HAP-1 (cell line): ENCODE results near the gene MITF.
A peak's percentile ranks its signal among the peaks of the same experiment; 100 is the strongest.
"Not testable (repeated sequence)": the region's sequence is repeated elsewhere in the genome, so short reads cannot be mapped to it uniquely, and the experiment has no call there.

ENCODE experiments used
- DNase-seq, 2 experiments: peaks; one replicate each; pipeline ENCODE4 v3.0.0-alpha.2; 2016 to 2020; ENCODE audit warnings: low spot score in 2 of 2
- H3K27me3 ChIP-seq: fragments of 250-450 bp; sonication (Bioruptor Pico); 2 replicates; pipeline ENCODE4 v1.5.1; 2020; ENCODE audit warnings: low read depth, mild to moderate bottlenecking, moderate library complexity
- H3K36me3 ChIP-seq: fragments of 250-450 bp; sonication (Bioruptor Pico); replicated peaks from 2 replicates; pipeline ENCODE4 v1.5.1; 2020; ENCODE audit warnings: mild to moderate bottlenecking
- H3K4me1 ChIP-seq: fragments of 250-450 bp; sonication (Bioruptor Pico); 2 replicates; pipeline ENCODE4 v1.5.1; 2020; ENCODE audit warnings: mild to moderate bottlenecking
- H3K4me3 ChIP-seq: fragments of 250-450 bp; sonication (Bioruptor Pico); 2 replicates; pipeline ENCODE4 v1.5.1; 2020; ENCODE audit warnings: mild to moderate bottlenecking, moderate library complexity
- H3K9me3 ChIP-seq: fragments of 250-450 bp; sonication (Bioruptor Pico); 2 replicates; pipeline ENCODE4 v1.5.1; 2020; ENCODE audit warnings: mild to moderate bottlenecking, moderate library complexity
- in situ Hi-C: fragments of 300-500 bp; cut with MboI; formaldehyde crosslinking; loops from 3 replicates; pipeline ENCODE4 v1.14.3; 2020; ENCODE audit warnings: low sequenced_read_pairs, inconsistent platforms, mixed read lengths

Gene MITF

DNA sequence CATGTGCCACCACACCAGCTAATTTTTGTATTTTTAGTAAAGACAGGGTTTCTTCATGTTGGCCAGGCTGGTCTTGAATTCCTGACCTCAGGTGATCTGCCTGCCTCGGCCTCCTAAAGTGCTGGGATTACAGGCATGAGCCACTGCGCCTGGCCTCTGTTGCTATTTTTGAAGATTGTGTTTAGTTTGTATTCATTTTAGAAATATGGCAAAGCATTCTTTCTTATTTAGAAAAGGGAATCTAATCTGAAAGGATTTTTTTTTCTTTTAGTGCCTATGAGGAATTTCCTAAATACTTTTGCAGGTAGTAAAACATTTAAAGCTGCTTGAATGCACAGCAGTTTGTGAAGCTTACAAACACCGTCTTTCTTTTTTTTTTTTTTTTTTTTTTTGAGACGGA lies 56.9 kb downstream of the MITF start:
- H3K4me1 ChIP-seq, H3K4me3 ChIP-seq, H3K27me3 ChIP-seq, DNase-seq, H3K9me3 ChIP-seq, in situ Hi-C loops, H3K36me3 ChIP-seq: not testable (repeated sequence)

DNA sequence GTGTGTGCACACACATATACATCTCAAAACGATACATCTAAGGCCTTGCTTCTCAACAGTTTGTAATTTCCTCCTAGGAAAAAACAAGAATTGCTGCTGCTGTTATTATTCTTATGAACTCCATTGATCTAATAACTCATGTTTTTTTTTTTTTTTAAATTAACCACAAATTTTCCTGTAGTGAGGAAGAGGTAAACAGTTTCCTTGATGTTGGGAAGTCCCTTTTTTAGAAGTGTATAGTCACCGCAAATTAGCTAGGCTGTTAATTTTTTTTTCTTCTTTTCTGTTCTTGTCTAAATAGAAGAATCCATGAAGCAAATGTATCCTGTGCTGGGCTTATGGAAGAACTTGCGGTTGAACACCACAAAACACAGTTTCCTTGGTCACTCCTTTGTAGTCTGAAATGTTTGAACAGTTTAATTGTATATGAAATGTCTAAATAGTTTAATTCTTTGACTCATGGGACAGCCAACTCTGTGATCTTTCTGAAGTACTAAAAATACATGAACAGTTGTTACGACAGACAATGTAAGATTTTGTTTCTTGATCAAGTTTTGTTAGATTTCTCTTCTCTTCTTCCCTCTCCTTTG lies 64.5 kb downstream of the MITF start:
- Histone ChIP-seq H3K36me3 (no peaks in the 10 kb centered on the region), H3K27me3 (no peaks in the 10 kb centered on the region), H3K4me3 (no peak overlapping the region), H3K9me3 (no peaks in the 10 kb centered on the region), H3K4me1 (0 out of 2 replicates have a peak, but pooled peaks cover 3% of the 10 kb centered on the region)
- no peak for DNase-seq
- in situ Hi-C loops = no loop called here

GRCh38 chr3:69805491-69805890 lies 66.2 kb downstream of the MITF start:
- in situ Hi-C loops = no loop called here
- no peaks in the 10 kb centered on the region for H3K9me3 ChIP-seq
- peaks cover 16% of the 10 kb centered on the region for H3K4me1 ChIP-seq
- H3K36me3 ChIP-seq = no peaks in the 10 kb centered on the region
- DNase-seq = no peak
- no peaks in the 10 kb centered on the region for H3K27me3 ChIP-seq
- H3K4me3 ChIP-seq = no peak overlapping the region

DNA sequence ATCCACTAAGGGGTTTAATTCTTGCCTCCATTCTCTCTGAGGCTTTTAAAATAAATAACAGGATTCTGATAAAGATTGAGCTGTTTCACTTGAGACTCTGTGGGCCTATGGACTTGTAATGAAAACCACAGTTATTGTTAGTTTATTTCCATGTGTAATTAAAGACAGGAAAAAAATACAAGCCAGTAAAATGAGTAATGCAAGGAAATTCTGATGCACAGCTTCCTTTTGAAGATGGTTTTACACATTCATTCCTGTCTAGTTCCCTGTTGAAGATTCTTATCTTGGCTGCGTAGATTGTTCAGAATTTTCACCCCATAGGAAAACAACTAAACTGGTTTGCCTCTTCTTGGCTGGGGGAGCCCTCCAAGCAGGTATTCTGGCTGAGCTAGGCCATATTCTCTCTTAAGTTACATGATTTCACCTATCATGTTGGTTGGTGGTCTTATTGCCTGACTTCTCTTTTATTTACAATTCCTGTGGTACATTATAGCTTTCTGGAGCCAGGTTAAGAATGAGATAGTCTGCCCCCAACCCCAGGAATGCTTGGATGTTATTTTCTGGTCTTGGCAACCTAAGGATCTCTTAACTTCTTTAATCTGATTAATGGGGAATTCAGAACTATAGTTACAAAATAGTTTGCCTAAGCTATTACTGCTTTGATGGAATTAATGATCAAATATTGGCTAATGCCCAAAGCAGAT lies 67.6 kb downstream of the MITF start:
- Histone ChIP-seq H3K9me3 (no peaks in the 10 kb centered on the region), H3K4me1 (peaks cover 16% of the 10 kb centered on the region), H3K4me3 (no peak overlapping the region), H3K36me3 (no peaks in the 10 kb centered on the region), H3K27me3 (no peaks in the 10 kb centered on the region)
- DNase-seq = no peak
- in situ Hi-C loops = no loop called here

DNA sequence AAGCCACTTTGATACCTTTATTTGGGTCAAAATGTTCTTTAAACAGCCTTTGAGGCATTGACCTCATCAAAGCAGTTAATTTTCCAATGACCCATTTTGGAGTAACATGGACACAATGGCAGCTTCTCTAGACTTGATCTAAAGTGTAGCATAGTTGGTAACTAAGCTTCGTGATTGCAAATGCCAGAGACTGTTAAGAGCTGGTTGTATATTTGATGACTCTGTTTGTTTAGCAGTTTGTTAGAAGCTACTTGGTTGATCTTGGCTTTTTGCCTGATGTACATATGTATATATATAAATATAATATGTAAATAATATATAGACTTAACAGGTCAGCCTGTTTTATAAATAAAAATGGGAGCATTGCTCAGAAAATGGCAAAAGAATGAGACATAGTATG lies 68.4 kb downstream of the MITF start:
- no peak for DNase-seq
- in situ Hi-C loops = no loop called here

DNA sequence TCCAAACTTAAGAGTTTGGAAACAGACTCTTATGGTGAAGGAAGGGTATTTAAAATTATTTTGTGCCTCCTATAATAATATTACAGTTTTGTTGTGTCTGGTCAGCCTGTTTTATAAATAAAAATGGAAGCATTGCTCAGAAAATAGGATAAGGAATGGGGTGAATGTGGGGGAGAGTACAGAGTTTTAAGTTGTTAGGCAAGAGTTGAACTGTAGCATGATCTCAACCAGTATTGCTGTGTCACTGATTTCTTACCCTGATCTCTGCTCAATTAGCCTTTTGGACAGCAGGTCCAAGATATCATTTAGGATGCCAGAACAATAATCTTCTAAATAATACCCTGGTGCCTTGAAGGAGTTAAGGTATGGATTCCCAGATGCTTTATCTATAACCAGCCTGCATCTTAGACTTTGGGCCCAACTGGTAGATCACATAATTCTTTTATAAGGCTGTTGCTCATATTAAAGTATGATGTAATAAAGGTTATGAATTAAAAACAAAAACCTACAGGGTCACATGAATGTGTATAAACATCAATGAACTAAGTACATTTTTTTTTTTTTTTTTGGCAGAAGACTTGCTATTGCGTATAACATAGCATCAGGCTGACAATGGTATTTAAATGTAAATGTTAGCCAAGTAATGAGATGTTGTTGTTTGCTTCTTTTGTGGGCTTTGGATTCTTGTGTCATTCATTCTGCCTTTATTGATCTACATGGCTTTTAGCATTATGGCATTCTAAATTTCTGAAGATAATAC lies 70.0 kb downstream of the MITF start:
- no peaks in the 10 kb centered on the region for H3K27me3 ChIP-seq

More for the DNA sequence above, 68.4 kb downstream of the MITF start:
- Histone ChIP-seq H3K36me3 (no peaks in the 10 kb centered on the region), H3K27me3 (no peaks in the 10 kb centered on the region), H3K4me1 (peaks cover 16% of the 10 kb centered on the region), H3K9me3 (no peaks in the 10 kb centered on the region), H3K4me3 (no peak overlapping the region)

GRCh38 chr3:69811452-69812401 lies 72.5 kb downstream of the MITF start:
- Histone ChIP-seq H3K27me3 (no peaks in the 10 kb centered on the region), H3K36me3 (no peaks in the 10 kb centered on the region), H3K4me3 (no peak overlapping the region), H3K4me1 (peaks cover 13% of the 10 kb centered on the region), H3K9me3 (no peaks in the 10 kb centered on the region)
- in situ Hi-C loops = no loop called here
- DNase-seq = no peak

More for the DNA sequence above, 70.0 kb downstream of the MITF start:
- in situ Hi-C loops = no loop called here
- no peaks in the 10 kb centered on the region for H3K9me3 ChIP-seq
- peak in 1 of 2 experiments; percentile 28 for DNase-seq
- no peaks in the 10 kb centered on the region for H3K36me3 ChIP-seq
- H3K4me3 ChIP-seq = no peak overlapping the region
- peaks cover 16% of the 10 kb centered on the region for H3K4me1 ChIP-seq

- no peaks in the 10 kb centered on the region for H3K27me3 ChIP-seq
- H3K4me1 ChIP-seq = peaks cover 4% of the 10 kb centered on the region
- no peak for DNase-seq
- no peaks in the 10 kb centered on the region for H3K36me3 ChIP-seq
- H3K4me3 ChIP-seq = no peak overlapping the region
- in situ Hi-C loops = no loop called here
- no peaks in the 10 kb centered on the region for H3K9me3 ChIP-seq
Observed at GRCh38 chr3:69815970-69816369, 76.7 kb downstream of the MITF start.

DNA sequence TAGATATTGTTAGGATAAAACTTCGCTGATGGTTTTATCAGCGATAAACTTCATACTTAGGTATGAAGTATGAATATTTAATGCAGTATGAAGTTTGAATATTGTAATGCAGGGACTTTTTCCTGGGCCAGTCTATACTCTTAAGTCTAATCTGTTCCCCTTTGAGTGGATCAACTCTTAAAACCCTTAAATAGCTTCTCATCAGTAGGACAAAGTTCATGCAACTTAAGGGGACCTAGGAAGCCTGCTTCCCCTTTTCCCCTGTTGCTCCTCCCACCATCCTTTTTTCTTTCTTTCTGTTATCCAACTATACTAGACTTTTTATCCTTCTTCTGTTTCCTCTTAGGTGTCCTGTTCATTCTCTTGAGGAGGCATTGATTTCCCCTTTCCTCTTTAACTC lies 78.7 kb downstream of the MITF start:
- in situ Hi-C loops = no loop called here
- DNase-seq = no peak
- Histone ChIP-seq H3K4me3 (no peak overlapping the region), H3K36me3 (no peaks in the 10 kb centered on the region), H3K9me3 (no peaks in the 10 kb centered on the region), H3K27me3 (no peaks in the 10 kb centered on the region), H3K4me1 (peaks cover 9% of the 10 kb centered on the region)

- Histone ChIP-seq H3K4me1 (peaks cover 9% of the 10 kb centered on the region), H3K4me3 (no peak overlapping the region), H3K9me3 (no peaks in the 10 kb centered on the region), H3K36me3 (no peaks in the 10 kb centered on the region), H3K27me3 (no peaks in the 10 kb centered on the region)
- in situ Hi-C loops = no loop called here
- DNase-seq = no peak
Observed at GRCh38 chr3:69819282-69819681, 80.0 kb downstream of the MITF start.

GRCh38 chr3:69821133-69821532 lies 81.9 kb downstream of the MITF start:
- peak; percentile 10 to 36 for DNase-seq
- Histone ChIP-seq H3K36me3 (no peaks in the 10 kb centered on the region), H3K4me1 (peaks cover 9% of the 10 kb centered on the region), H3K9me3 (no peaks in the 10 kb centered on the region), H3K4me3 (no peak overlapping the region), H3K27me3 (no peaks in the 10 kb centered on the region)
- in situ Hi-C loops = no loop called here

DNA sequence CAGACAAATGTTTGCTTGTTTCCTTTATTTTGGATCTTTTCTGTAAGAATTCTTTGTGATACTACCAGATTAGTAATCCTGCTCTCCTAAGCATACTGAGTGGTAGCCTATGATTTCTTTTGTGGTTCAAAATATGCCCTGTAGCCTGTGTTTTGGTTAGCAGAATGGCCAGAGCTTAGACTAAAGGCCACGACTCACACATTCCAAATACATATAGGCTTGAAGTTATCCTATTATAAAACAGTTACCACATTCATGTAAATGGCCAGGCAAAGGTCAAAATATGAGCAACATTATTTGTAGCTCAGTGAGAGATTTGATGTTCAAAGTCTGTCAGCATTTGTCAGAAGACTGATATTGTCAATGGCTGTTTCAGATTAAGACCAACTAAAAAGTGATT lies 84.5 kb downstream of the MITF start:
- Histone ChIP-seq H3K4me1 (peaks cover 9% of the 10 kb centered on the region), H3K9me3 (no peaks in the 10 kb centered on the region), H3K36me3 (no peaks in the 10 kb centered on the region), H3K4me3 (no peak overlapping the region), H3K27me3 (no peaks in the 10 kb centered on the region)
- in situ Hi-C loops = no loop called here
- no peak for DNase-seq

DNA sequence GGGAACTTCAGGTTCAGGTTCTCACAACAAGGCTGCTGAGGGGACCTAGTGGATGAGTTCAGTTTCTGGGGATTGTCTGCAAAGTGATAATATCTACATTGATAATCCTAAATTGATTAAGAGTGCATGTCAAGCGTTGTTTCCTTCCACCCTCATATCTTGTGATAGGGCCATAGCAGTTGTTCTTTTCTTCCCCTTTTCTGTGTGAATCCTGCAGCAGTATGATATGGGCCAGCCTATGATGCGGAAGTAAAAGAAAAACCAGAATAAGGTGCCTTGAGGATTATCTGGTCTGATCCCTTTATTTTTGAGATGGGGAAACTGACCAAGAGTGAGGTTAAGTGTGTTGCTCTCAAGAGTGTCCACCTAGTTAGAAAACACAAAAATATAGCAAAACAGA lies 86.2 kb downstream of the MITF start:
- no peak for DNase-seq
- H3K27me3 ChIP-seq = no peaks in the 10 kb centered on the region
- no peaks in the 10 kb centered on the region for H3K36me3 ChIP-seq
- H3K9me3 ChIP-seq = no peaks in the 10 kb centered on the region
- in situ Hi-C loops = no loop called here
- peaks cover 9% of the 10 kb centered on the region for H3K4me1 ChIP-seq
- no peak overlapping the region for H3K4me3 ChIP-seq
